ENCODE measurements around the gene HS3ST2. TPM values are rescaled to one million over a fixed set of nuclear protein-coding genes. Genes with fewer than 3 reads are reported as not detected.

The HS3ST2 gene
- total RNA-seq, 1 donor from 2014 or later = 11.8 TPM

GRCh38 chr16:22926105-22926751 is 112.3 kb downstream of the HS3ST2 start:
- Histone ChIP-seq H3K36me3 (no peaks in the 10 kb centered on the region), H3K27me3 (no peaks in the 10 kb centered on the region), H3K9me3 (no peaks in the 10 kb centered on the region), H3K27ac (no peak overlapping the region), H3K4me3 (no peak overlapping the region), H3K4me1 (no peaks in the 10 kb centered on the region)
- TF ChIP-seq POLR2AphosphoS5 (IDR thresholded peaks at IDR 0.05; ENCODE audit: insufficient read depth in 1 of 2, low read depth in 1 of 2) (no peak), CTCF (IDR thresholded peaks at IDR 0.05) (no peak), POLR2A (IDR thresholded peaks at IDR 0.05) (no peak)
- intact Hi-C loops (cut with DNase I) = no loop called here
- no peak for DNase-seq (ENCODE audit: extremely low spot score in 2 of 2)

- intact Hi-C loops (cut with DNase I) = no loop called here
- H3K27me3 ChIP-seq = no peaks in the 10 kb centered on the region
- no peak for TF ChIP-seq POLR2AphosphoS5 (IDR thresholded peaks at IDR 0.05; ENCODE audit: insufficient read depth in 1 of 2, low read depth in 1 of 2)
- no peak for TF ChIP-seq CTCF (IDR thresholded peaks at IDR 0.05)
- no peak for TF ChIP-seq POLR2A (IDR thresholded peaks at IDR 0.05)
- no peak for DNase-seq (ENCODE audit: extremely low spot score in 2 of 2)
- H3K4me3 ChIP-seq = no peak overlapping the region
- no peaks in the 10 kb centered on the region for H3K9me3 ChIP-seq
- no peaks in the 10 kb centered on the region for H3K36me3 ChIP-seq
- no peaks in the 10 kb centered on the region for H3K4me1 ChIP-seq
- H3K27ac ChIP-seq = no peak overlapping the region
Observed at GRCh38 chr16:22927306-22927705, 113.3 kb downstream of the HS3ST2 start.

- no peak for TF ChIP-seq POLR2A (IDR thresholded peaks at IDR 0.05)
- no peak for TF ChIP-seq CTCF (IDR thresholded peaks at IDR 0.05)
- no peak for TF ChIP-seq POLR2AphosphoS5 (IDR thresholded peaks at IDR 0.05; ENCODE audit: insufficient read depth in 1 of 2, low read depth in 1 of 2)
- H3K27me3 ChIP-seq = no peaks in the 10 kb centered on the region
- intact Hi-C loops (cut with DNase I) = no loop called here
- H3K4me3 ChIP-seq = no peak overlapping the region
- no peak overlapping the region for H3K27ac ChIP-seq
- H3K9me3 ChIP-seq = no peaks in the 10 kb centered on the region
- no peaks in the 10 kb centered on the region for H3K36me3 ChIP-seq
- DNase-seq (ENCODE audit: extremely low spot score in 2 of 2) = no peak
- no peaks in the 10 kb centered on the region for H3K4me1 ChIP-seq
Observed at GRCh38 chr16:22928882-22929435, 115.0 kb downstream of the HS3ST2 start.

- no peaks in the 10 kb centered on the region for H3K9me3 ChIP-seq
- TF ChIP-seq CTCF (IDR thresholded peaks at IDR 0.05) (no peak), POLR2AphosphoS5 (IDR thresholded peaks at IDR 0.05; ENCODE audit: insufficient read depth in 1 of 2, low read depth in 1 of 2) (no peak), POLR2A (IDR thresholded peaks at IDR 0.05) (no peak)
- no peak for DNase-seq (ENCODE audit: extremely low spot score in 2 of 2)
- no peak overlapping the region for H3K27ac ChIP-seq
- H3K27me3 ChIP-seq = no peaks in the 10 kb centered on the region
- intact Hi-C loops (cut with DNase I) = no loop called here
- no peaks in the 10 kb centered on the region for H3K4me1 ChIP-seq
- H3K36me3 ChIP-seq = no peaks in the 10 kb centered on the region
- H3K4me3 ChIP-seq = no peak overlapping the region
Observed at GRCh38 chr16:22929461-22929860, 115.5 kb downstream of the HS3ST2 start.

GRCh38 chr16:22932032-22932771 is 118.2 kb downstream of the HS3ST2 start:
- Histone ChIP-seq H3K36me3 (no peaks in the 10 kb centered on the region), H3K4me1 (no peaks in the 10 kb centered on the region), H3K27ac (no peak overlapping the region), H3K9me3 (no peaks in the 10 kb centered on the region), H3K4me3 (no peak overlapping the region), H3K27me3 (no peaks in the 10 kb centered on the region)
- TF ChIP-seq POLR2AphosphoS5 (IDR thresholded peaks at IDR 0.05; ENCODE audit: insufficient read depth in 1 of 2, low read depth in 1 of 2) = no peak
- no peak for TF ChIP-seq POLR2A (IDR thresholded peaks at IDR 0.05)
- no peak for TF ChIP-seq CTCF (IDR thresholded peaks at IDR 0.05)
- intact Hi-C loops (cut with DNase I) = no loop called here
- no peak for DNase-seq (ENCODE audit: extremely low spot score in 2 of 2)

Measured in vagina (tissue), 2 donors.